WTC11 (cell line): ENCODE measurements around the gene CLK1. TPM values are rescaled to one million over a fixed set of nuclear protein-coding genes. Genes with fewer than 3 reads are reported as not detected.

Experiments
- ATAC-seq: fragments of 200-7000 bp; cut with Tn5 transposase; 2 replicates; pipeline ENCODE4 v1.10.0; 2021; ENCODE audit warnings: mild to moderate bottlenecking, moderate library complexity
- CTCF ChIA-PET: fragments of 300-600 bp; sonication (Branson Sonifier 250); formaldehyde crosslinking; loops from one replicate; lab custom pipeline; 2021; ENCODE audit warnings: antibody characterized with exemption; lab: Charles Lee
- POLR2A ChIA-PET: fragments of 350-600 bp; sonication (Branson Sonifier 250); formaldehyde crosslinking; loops from one replicate; lab custom pipeline; 2021; ENCODE audit warnings: antibody characterized with exemption; lab: Charles Lee
- DNase-seq: peaks from one replicate; pipeline ENCODE4 v3.0.0; 2021; ENCODE audit warnings: low spot score
- H3K27ac Mint-ChIP-seq: 2 replicates; pipeline ENCODE4 v1.8.0; 2021; ENCODE audit warnings: mixed read lengths
- H3K27me3 Mint-ChIP-seq: 2 replicates; pipeline ENCODE4 v1.8.0; 2021; ENCODE audit warnings: low read depth, mild to moderate bottlenecking, moderate library complexity, mixed read lengths
- H3K36me3 Mint-ChIP-seq: 2 replicates; pipeline ENCODE4 v1.8.0; 2021; ENCODE audit warnings: mixed read lengths
- H3K4me1 Mint-ChIP-seq: 2 replicates; pipeline ENCODE4 v1.8.0; 2022; ENCODE audit warnings: mixed read lengths
- H3K4me3 Mint-ChIP-seq: 2 replicates; pipeline ENCODE4 v1.8.0; 2021; ENCODE audit warnings: mild to moderate bottlenecking, moderate library complexity, mixed read lengths
- H3K9me3 Mint-ChIP-seq: 2 replicates; pipeline ENCODE4 v1.8.0; 2021; ENCODE audit warnings: mixed read lengths
- CDX4 ChIP-seq: fragments of 250-450 bp; sonication (Bioruptor Pico); IDR thresholded peaks from 2 replicates; pipeline ENCODE4 v1.9.0; 2021; ENCODE audit warnings: moderate library complexity, mild to moderate bottlenecking, inconsistent platforms, borderline replicate concordance
- CREB1 ChIP-seq: sonication (generic); formaldehyde crosslinking; IDR thresholded peaks from 2 replicates; pipeline ENCODE4 v1.8.0; 2023; ENCODE audit warnings: mild to moderate bottlenecking, missing genetic modification reagents
- E2F1 ChIP-seq: sonication (generic); formaldehyde crosslinking; IDR thresholded peaks from 2 replicates; pipeline ENCODE4 v1.8.0; 2022; ENCODE audit warnings: mild to moderate bottlenecking, missing genetic modification reagents
- ELF4 ChIP-seq: sonication (generic); formaldehyde crosslinking; IDR thresholded peaks from 2 replicates; pipeline ENCODE4 v1.8.1; 2022; ENCODE audit warnings: low read depth, mild to moderate bottlenecking, moderate library complexity, missing genetic modification reagents
- ETV6 ChIP-seq: sonication (generic); formaldehyde crosslinking; IDR thresholded peaks from 2 replicates; pipeline ENCODE4 v1.8.1; 2022; ENCODE audit warnings: mild to moderate bottlenecking, missing genetic modification reagents
- MAX ChIP-seq: sonication (generic); formaldehyde crosslinking; IDR thresholded peaks from 2 replicates; pipeline ENCODE4 v1.8.0; 2022; ENCODE audit warnings: mild to moderate bottlenecking, missing genetic modification reagents
- OVOL2 ChIP-seq: fragments of 250-450 bp; sonication (Bioruptor Pico); IDR thresholded peaks from 2 replicates; pipeline ENCODE4 v1.9.0; 2021; ENCODE audit warnings: mild to moderate bottlenecking, borderline replicate concordance
- TCF7 ChIP-seq: sonication (generic); formaldehyde crosslinking; IDR thresholded peaks from 2 replicates; pipeline ENCODE4 v1.8.0; 2022; ENCODE audit warnings: mild to moderate bottlenecking, low read depth, missing genetic modification reagents, moderate library complexity
- ZMAT4 ChIP-seq: fragments of 250-450 bp; sonication (Bioruptor Pico); IDR thresholded peaks from 2 replicates; pipeline ENCODE4 v1.9.0; 2021; ENCODE audit warnings: mild to moderate bottlenecking
- ZNF121 ChIP-seq: sonication (generic); formaldehyde crosslinking; IDR thresholded peaks from 2 replicates; pipeline ENCODE4 v1.8.0; 2023; ENCODE audit warnings: missing genetic modification reagents
- ZNF219 ChIP-seq: sonication (generic); formaldehyde crosslinking; IDR thresholded peaks from 2 replicates; pipeline ENCODE4 v1.8.0; 2023; ENCODE audit warnings: missing genetic modification reagents, mild to moderate bottlenecking, borderline replicate concordance
- ZNF423 ChIP-seq: fragments of 250-450 bp; sonication (Bioruptor Pico); IDR thresholded peaks from 2 replicates; pipeline ENCODE4 v2.1.2; 2022; ENCODE audit warnings: mild to moderate bottlenecking, moderate library complexity
- ZNF425 ChIP-seq: fragments of 250-450 bp; sonication (Bioruptor Pico); conservative IDR thresholded peaks from 2 replicates; pipeline ENCODE4 v1.9.0; 2021; ENCODE audit warnings: mild to moderate bottlenecking
- total RNA-seq: library from RNA; stranded (reverse); gene quantifications from 3 replicates; pipeline ENCODE4 v1.2.3, GENCODE V29; 2021
- TF ChIP-seq, protein P1 (sequence below): sonication (generic); formaldehyde crosslinking; IDR thresholded peaks from 2 replicates; pipeline ENCODE4 v1.8.1; 2023; ENCODE audit warnings: mild to moderate bottlenecking, missing genetic modification reagents, borderline replicate concordance
- TF ChIP-seq, protein P2 (sequence below): sonication (generic); formaldehyde crosslinking; IDR thresholded peaks from 2 replicates; pipeline ENCODE4 v1.8.1; 2022; ENCODE audit warnings: missing genetic modification reagents, borderline replicate concordance
- TF ChIP-seq, protein P3 (sequence below): sonication (generic); formaldehyde crosslinking; IDR thresholded peaks from 2 replicates; pipeline ENCODE4 v1.8.0; 2023; ENCODE audit warnings: missing genetic modification reagents, mild to moderate bottlenecking, borderline replicate concordance

CLK1 gene
- total RNA-seq, 1 experiment from 2014 or later, result 25.5 TPM

GRCh38 chr2:200828572-200829257 lies 35.7 kb downstream of the CLK1 start:
- H3K36me3 Mint-ChIP-seq, result peaks cover 3% of the 10 kb centered on the region; the same call in 1 of the 2 replicates
- ATAC-seq (no peak), DNase-seq (no peak)
- H3K9me3 Mint-ChIP-seq, result no peaks in the 10 kb centered on the region
- H3K27me3 Mint-ChIP-seq, result no peaks in the 10 kb centered on the region; the same call in 1 of the 2 replicates
- H3K4me1 Mint-ChIP-seq, result no peaks in the 10 kb centered on the region
- no peak overlapping the region; the same call in 1 of the 2 replicates for H3K27ac Mint-ChIP-seq
- CTCF ChIA-PET, result no interaction called here
- TF ChIP-seq, protein P1, sequence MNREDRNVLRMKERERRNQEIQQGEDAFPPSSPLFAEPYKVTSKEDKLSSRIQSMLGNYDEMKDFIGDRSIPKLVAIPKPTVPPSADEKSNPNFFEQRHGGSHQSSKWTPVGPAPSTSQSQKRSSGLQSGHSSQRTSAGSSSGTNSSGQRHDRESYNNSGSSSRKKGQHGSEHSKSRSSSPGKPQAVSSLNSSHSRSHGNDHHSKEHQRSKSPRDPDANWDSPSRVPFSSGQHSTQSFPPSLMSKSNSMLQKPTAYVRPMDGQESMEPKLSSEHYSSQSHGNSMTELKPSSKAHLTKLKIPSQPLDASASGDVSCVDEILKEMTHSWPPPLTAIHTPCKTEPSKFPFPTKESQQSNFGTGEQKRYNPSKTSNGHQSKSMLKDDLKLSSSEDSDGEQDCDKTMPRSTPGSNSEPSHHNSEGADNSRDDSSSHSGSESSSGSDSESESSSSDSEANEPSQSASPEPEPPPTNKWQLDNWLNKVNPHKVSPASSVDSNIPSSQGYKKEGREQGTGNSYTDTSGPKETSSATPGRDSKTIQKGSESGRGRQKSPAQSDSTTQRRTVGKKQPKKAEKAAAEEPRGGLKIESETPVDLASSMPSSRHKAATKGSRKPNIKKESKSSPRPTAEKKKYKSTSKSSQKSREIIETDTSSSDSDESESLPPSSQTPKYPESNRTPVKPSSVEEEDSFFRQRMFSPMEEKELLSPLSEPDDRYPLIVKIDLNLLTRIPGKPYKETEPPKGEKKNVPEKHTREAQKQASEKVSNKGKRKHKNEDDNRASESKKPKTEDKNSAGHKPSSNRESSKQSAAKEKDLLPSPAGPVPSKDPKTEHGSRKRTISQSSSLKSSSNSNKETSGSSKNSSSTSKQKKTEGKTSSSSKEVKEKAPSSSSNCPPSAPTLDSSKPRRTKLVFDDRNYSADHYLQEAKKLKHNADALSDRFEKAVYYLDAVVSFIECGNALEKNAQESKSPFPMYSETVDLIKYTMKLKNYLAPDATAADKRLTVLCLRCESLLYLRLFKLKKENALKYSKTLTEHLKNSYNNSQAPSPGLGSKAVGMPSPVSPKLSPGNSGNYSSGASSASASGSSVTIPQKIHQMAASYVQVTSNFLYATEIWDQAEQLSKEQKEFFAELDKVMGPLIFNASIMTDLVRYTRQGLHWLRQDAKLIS, result no peak
- TF ChIP-seq, protein P2, sequence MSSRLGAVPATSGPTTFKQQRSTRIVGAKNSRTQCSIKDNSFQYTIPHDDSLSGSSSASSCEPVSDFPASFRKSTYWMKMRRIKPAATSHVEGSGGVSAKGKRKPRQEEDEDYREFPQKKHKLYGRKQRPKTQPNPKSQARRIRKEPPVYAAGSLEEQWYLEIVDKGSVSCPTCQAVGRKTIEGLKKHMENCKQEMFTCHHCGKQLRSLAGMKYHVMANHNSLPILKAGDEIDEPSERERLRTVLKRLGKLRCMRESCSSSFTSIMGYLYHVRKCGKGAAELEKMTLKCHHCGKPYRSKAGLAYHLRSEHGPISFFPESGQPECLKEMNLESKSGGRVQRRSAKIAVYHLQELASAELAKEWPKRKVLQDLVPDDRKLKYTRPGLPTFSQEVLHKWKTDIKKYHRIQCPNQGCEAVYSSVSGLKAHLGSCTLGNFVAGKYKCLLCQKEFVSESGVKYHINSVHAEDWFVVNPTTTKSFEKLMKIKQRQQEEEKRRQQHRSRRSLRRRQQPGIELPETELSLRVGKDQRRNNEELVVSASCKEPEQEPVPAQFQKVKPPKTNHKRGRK (CRISPR knock-in tag), result no peak
- TF ChIP-seq CDX4 (CRISPR knock-in tag) (no peak), ZNF425 (CRISPR knock-in tag) (no peak), ZNF121 (CRISPR knock-in tag) (peak; percentile 73; the same call in 1 of the 2 replicates), ETV6 (CRISPR knock-in tag) (no peak)
- TF ChIP-seq, all 79 proteins: peak for 1
- H3K4me3 Mint-ChIP-seq, result no peak overlapping the region
- POLR2A ChIA-PET, result interaction anchor here (1.8 kb wide), 1 partner anchor 35 kb away, joined by 5 read pairs; the partner anchor contains the start of gene CLK1

DNA sequence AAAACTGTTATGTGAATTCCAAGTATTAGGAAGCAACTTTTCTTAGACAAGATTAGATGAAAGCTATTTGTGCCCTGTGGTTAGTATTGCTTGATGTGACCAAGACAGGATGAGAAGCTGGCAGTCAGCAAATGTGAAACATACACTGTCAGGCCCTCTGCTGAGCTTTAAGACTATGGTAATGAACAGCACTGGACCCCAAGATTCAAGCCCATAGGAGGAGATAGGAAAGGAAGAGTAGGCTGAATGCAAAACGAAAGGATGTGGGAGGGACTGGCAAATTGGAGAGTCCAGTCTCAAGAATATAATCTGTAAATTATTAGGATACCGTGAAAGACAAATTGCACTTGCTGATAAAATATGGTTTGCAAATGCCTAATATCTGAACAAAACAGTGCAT lies 36.4 kb downstream of the CLK1 start:
- no peak overlapping the region for H3K4me3 Mint-ChIP-seq
- DNase-seq (no peak), ATAC-seq (no peak)
- H3K9me3 Mint-ChIP-seq, result no peaks in the 10 kb centered on the region
- H3K36me3 Mint-ChIP-seq, result peaks cover 3% of the 10 kb centered on the region; the same call in 1 of the 2 replicates
- ChIA-PET POLR2A (interaction anchor here (0.5 to 1.8 kb wide), 4 partner anchors 36 to 1696 kb away, joined by 3 to 5 read pairs (median 3); partner anchors contain the start of gene CLK1), CTCF (no interaction called here)
- no peaks in the 10 kb centered on the region; the same call in 1 of the 2 replicates for H3K27me3 Mint-ChIP-seq
- 0 out of 2 replicates have a peak overlapping the region, but pooled peaks have one; percentile 3 for H3K27ac Mint-ChIP-seq
- no peaks in the 10 kb centered on the region for H3K4me1 Mint-ChIP-seq
- no peak for TF ChIP-seq ZNF121 (CRISPR knock-in tag)
- no peak for TF ChIP-seq TCF7 (CRISPR knock-in tag)
- no peak for TF ChIP-seq ELF4 (CRISPR knock-in tag)
- TF ChIP-seq ZNF219 (CRISPR knock-in tag), result no peak
- TF ChIP-seq, protein P3, sequence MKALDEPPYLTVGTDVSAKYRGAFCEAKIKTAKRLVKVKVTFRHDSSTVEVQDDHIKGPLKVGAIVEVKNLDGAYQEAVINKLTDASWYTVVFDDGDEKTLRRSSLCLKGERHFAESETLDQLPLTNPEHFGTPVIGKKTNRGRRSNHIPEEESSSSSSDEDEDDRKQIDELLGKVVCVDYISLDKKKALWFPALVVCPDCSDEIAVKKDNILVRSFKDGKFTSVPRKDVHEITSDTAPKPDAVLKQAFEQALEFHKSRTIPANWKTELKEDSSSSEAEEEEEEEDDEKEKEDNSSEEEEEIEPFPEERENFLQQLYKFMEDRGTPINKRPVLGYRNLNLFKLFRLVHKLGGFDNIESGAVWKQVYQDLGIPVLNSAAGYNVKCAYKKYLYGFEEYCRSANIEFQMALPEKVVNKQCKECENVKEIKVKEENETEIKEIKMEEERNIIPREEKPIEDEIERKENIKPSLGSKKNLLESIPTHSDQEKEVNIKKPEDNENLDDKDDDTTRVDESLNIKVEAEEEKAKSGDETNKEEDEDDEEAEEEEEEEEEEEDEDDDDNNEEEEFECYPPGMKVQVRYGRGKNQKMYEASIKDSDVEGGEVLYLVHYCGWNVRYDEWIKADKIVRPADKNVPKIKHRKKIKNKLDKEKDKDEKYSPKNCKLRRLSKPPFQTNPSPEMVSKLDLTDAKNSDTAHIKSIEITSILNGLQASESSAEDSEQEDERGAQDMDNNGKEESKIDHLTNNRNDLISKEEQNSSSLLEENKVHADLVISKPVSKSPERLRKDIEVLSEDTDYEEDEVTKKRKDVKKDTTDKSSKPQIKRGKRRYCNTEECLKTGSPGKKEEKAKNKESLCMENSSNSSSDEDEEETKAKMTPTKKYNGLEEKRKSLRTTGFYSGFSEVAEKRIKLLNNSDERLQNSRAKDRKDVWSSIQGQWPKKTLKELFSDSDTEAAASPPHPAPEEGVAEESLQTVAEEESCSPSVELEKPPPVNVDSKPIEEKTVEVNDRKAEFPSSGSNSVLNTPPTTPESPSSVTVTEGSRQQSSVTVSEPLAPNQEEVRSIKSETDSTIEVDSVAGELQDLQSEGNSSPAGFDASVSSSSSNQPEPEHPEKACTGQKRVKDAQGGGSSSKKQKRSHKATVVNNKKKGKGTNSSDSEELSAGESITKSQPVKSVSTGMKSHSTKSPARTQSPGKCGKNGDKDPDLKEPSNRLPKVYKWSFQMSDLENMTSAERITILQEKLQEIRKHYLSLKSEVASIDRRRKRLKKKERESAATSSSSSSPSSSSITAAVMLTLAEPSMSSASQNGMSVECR (CRISPR knock-in tag), result no peak
- no peak for TF ChIP-seq MAX (CRISPR knock-in tag)
- TF ChIP-seq E2F1 (CRISPR knock-in tag), result no peak
- TF ChIP-seq ZMAT4 (CRISPR knock-in tag), result no peak
- no peak for TF ChIP-seq ZNF423
- TF ChIP-seq CREB1 (CRISPR knock-in tag), result no peak
- no peak for TF ChIP-seq OVOL2 (CRISPR knock-in tag)
